Raji (cell line): ENCODE measurements around the gene GTSF1L.

Experiments used
- POLR2A ChIP-seq: IDR thresholded peaks from 2 replicates; pipeline ENCODE4 v1.6.1; 2011; ENCODE audit warnings: low read depth, low read length, control low read depth; ENCODE audit not compliant: insufficient read depth

GTSF1L gene

DNA sequence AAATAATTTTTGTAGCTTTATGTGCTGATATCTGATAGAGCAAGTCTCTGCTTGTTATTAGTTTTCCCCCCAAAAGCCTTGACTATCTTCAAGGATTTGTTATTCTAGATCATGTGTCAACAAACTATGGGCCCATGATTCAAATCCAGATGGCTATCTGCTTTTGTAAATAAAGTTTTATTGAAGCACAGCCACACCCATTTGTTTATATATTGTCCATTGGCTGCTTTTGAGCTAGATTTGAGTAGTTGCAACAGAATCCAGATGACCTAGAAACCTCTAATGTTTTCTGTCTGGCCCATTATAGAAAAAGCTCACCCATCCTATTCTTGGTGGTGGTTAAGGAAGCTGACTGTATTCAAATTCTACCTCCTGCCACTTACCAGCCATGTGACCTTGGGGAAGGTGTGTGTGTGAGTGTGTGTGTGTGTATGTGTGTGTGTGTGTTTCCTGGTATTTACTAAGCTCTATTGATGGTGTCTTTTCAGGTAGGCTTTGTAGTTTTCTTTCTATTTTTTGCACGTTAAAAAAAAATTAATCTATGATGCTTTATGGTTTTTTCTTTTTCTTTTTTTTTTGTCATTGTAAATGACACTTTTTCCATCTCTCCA, 1.3 kb upstream of the GTSF1L start:
- TF ChIP-seq POLR2A: no peak

DNA sequence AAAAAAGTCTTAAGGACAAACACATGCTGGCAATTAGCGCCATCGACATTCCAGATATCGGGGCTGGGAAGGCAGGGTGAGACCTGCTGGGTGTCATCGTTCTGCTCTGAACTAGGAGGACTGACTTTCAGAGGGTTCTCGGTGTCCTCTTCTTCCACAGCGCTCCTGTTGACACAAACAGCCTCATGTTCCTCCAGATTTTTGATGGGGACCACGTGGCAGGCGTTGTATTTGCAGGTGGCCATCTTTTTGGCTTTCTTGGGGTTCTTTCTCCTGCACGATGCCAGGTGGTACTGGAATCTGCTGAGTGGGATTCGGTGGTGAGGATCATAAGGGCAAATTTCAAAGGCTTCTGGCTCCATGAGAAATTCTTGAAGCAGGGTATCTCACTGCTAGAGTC, 469 bp downstream of the GTSF1L start:
- no peak for TF ChIP-seq POLR2A

DNA sequence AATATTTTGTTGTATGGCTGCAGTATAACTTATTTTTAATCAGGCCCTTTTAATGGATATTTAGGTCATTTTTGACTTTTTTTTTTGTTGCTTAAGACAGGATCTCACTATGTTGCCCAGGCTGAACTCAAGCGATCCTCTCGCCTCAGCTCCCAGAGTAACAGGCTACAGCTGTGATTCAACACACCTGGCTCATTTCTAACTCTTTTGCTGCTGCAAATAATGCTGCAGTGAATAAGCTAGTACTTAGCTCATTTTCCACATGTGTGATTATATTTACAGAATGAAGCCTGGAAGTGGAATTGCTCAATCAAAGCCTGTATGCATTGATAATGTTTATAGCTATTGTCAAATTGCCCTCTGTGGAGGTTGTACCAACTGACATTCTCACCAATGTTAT, 1.1 kb downstream of the GTSF1L start:
- no peak for TF ChIP-seq POLR2A

DNA sequence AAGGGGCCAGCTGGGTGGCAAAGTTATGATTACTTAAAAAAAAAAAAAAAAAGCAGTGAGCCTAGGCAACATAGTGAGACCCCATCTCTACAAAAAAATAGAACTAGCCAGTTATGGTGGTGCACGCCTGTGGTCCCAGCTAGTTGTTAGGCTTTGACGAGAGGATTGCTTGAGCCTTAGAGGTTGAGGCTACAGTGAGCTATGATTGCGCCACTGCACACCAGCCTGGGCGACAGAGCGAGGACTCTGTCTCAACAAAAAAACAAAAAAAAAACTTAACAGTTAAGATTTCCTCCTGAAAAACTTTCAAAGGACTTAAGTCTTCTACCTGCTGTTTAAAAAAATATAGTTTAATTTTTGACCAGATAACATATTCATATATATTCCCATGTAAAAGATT, 2.4 kb downstream of the GTSF1L start:
- TF ChIP-seq POLR2A: no peak

DNA sequence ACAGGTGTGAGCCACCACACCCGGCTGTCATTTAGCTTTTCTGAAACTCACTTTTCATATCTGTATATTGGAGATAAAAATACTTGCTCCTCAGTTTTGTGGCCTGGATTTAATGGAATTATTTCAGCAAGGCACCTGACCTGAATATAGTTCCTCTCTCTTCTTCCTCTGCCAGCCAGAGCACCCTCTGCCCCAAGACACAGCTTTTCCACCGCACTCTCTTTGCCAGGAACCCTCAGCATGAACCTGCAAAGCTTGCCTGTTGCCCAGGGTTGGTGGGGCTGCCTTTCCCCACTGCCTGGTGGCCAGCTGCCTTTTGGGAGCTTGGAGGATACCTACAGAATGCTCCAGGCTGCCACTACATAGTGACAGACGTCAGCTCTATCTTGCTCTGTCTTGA, 3.1 kb downstream of the GTSF1L start:
- TF ChIP-seq POLR2A: no peak

DNA sequence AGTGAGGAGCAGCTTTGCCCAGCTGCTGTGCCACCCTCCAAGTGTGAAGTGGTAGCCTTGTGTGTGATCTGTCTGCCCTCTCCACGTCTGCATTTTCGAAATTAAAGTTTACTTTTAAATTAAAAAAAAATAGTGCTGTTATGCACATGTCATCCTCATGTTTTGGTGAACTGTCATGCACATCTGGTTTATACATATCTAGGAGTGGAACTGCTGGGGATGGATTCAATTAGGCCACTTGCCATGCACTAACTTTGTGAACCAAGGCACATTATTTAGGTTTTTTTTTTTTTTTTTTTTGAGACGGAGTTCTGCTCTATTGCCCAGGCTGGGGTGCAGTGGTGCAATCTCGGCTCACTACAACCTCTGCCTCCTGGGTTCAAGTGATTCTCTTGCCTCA, 3.6 kb downstream of the GTSF1L start:
- TF ChIP-seq POLR2A: no peak

DNA sequence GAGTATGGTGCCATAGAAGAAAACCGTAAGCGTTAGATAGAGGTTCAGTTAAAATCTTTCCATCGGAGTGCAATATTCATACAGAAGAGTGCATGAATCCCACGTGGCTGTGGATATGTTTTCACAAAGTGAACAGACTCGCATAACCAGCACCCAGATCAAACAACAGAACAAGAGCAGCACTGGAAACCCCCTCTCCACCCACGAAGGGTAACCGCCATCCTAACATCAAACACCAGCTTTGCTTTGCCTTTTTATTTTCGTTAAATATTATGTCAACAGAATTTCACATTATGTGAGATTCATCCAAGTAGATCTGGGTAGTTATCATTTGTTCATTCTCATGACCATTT, 4.7 kb downstream of the GTSF1L start:
- no peak for TF ChIP-seq POLR2A

DNA sequence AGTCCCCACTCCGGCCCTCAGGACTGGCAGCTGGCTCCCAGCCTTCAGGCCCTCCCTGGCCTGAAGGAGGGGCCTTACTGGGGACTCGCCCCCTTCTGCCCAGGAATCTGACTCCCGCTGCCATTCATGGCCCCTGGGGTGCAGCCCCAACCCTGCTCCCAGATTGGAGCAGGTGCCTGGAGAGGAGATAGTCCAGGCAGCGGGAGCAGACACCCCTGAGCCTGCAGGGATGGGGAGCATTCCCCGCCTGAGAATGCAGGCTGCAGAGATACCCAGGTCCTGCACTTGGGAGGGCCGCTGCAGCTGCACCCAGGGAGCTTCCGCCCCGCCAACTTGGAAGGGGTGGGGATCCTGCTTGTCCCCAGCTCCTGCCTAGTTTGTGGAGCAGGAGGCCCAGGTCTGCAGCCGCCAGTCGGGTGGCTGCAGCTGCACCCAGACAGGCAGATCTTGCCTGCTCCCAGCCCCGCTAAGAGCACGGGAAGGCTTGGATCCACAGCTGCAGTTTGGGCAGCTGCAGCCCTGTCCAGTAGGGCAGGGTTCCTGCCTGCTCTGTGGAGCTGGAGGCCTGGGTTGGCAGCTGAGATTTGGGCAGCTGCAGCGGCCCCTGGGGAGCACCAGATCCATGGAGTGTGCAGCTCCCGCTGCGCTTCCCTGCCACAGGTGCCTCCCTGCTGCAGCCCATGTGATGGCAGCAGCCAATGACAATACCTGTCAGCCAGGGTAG, 5.2 kb downstream of the GTSF1L start:
- TF ChIP-seq POLR2A: no peak

DNA sequence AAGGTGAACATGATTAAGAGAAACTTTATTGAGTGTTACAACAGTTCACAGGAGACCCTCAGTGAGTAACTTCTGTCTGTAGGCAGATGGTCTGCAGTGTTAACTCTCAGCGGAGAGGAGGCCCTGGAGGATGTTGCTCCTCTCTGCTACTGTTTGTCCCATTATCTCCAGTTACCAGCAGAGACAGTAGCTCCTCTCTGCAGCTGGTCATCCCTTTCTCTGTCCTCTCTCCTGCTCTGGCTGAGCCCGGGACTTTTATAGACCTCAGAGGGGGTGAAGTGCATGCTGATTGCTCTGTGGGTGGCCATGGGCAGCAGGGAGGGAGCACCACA, 5.7 kb downstream of the GTSF1L start:
- TF ChIP-seq POLR2A: no peak

DNA sequence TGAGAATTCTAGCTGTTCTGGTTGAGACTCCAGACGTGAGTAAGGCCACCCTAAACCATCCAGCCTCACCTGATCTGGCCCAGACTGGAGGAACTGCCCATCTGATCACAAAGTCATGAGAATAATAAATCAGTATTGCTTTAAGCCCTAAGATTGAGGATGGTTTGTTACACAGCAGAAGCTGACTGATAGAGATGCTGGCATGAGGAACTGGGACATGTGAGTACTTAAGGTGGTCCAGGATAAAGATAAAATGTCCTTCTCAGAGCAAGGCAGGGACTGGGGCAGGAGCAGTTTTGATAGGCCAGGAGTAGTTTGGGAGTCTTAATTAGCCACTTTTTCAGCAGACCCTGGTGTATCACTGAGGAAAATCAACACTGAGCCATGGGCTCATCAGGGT, 6.8 kb downstream of the GTSF1L start:
- TF ChIP-seq POLR2A: no peak

DNA sequence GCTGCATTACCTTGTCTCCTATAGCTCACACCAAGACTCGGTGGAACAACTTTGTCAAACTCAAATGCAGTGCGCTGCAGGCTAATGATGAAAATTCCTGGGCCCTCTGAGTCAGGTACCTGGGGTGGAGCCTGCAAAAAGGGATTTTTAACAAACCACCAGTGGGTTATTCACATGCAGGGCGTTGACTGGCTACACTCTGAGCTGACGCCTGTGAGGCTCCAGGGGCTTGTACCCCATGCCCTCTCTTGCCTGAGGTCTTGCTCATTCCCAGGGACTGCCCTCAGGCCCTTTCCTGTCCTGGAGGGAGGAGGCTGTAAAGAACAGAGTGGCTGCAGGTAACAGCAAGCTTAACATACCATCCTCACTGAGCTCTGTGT, 9.2 kb downstream of the GTSF1L start:
- no peak for TF ChIP-seq POLR2A

DNA sequence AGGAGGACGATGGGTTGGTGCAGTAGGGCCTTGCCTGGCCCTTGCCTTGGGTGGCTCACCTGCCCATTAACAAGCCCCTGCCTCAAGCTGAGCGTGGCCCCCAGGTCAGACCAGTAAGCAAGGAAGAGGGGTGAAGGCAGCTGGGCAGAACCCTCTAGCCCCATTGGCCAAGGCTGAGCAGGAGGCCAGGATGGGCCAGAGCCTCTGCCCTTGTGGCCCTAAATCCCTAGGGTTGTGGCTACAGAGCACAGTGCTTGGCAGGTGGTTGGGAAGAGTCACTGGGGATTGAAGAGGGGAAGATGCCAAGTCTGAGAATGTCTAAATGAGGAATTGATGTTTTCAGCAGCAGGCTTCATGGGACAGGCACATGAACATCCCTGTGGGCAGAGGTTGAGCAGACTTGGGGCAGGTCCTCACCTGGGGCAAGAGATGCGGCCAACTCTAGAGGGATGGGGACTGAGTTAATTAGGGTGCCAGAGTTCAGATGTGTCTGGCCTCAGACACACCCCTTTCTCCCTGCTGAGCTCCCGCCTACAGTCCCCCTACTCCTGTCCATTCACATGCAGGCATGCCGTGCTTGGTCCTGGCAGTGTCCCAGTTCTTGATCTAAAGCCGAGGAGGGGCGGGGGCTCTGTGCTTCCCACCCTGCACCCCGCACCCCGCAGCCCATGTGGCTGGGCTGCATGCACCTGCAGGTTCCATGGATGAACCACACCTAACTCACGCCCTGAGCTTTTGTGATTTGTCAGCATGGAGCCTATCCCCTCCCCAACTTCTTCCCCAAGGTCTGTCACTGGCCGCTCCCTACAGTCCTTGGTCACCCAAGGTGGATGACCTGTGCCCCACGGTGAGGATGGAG, 9.8 kb downstream of the GTSF1L start:
- no peak for TF ChIP-seq POLR2A

DNA sequence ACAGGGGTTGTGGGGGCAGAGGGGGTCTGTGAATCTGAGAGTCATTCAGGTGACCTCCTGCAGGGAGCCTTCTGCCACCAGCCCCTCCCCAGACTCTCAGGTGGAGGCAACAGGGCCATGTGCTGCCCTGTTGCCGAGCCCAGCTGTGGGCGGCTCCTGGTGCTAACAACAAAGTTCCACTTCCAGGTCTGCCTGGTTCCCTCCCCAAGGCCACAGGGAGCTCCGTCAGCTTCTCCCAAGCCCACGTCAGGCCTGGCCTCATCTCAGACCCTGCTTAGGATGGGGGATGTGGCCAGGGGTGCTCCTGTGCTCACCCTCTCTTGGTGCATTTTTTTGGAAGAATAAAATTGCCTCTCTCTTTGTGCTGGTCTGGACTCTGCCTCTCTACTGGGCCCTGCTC, 10.7 kb downstream of the GTSF1L start:
- no peak for TF ChIP-seq POLR2A

DNA sequence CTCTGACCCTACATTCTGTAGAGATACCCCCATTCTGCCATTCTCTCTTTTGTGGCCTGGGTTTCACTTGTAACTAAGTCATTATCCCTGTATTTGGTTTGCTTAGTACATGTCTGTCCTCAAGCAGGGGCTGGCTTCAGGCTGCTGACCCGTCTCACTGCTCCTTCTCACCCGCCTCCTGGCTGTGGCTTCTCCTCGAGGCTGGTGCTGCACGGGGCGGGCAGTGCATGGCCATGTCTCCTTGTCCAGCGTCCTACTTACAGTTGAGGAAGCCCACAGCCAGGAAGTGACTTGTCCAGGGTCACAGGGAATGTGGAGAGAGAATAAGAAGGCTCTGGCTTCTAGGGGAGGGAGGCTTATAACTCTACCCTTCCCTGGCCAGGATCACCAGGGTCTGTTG, 11.3 kb downstream of the GTSF1L start:
- no peak for TF ChIP-seq POLR2A

DNA sequence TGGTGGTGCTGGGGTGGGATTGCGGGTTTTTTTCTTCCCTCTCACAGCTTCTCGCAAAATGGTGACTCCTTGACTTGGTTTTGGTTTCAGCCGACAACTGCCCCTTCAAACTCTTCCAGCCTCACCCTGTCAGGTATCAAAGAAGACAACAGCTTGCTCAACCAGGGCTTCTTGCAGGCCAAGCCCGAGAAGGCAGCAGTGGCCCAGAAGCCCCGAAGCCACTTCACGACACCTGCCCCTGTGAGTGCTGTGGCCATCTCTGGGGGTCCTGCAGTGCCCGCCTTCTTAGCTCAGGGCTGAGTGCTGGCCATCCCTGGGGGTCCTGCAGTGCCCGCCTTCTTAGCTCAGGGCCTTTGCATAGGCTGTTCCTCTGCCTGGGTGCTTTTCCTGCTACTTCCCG, 11.8 kb downstream of the GTSF1L start:
- TF ChIP-seq POLR2A: no peak

DNA sequence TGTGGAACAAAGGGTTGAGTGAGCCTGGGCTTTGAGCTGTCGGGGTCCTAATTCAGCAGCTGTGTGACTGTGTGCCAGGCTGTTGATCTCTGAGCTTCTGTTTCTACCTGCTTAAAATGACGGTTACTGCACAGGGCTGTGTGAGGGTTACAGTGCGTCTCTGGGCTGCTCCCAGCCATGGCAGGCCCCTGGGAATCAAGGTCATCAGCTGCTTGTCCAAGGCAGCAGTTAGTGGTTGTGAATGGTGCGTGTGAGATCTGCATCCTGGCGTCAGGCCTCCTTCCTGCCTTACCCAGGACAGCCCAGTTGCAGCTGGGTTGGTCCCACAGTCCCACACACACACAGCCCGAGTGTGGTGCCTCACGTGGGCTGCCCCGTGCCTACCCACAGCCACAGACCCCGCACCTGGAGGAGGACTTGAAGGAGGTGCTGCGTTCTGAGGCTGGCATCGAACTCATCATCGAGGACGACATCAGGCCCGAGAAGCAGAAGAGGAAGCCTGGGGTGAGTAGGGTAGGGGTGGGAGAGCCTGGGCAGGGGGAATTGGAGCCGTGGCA, 15.6 kb downstream of the GTSF1L start:
- TF ChIP-seq POLR2A: no peak
